H1 (cell line): Measurements from ENCODE around the gene CACNA2D1. TPM values are rescaled to one million over a fixed set of nuclear protein-coding genes. Genes with fewer than 3 reads are reported as not detected.

Experiments
- CTCF ChIA-PET: fragments of 300-600 bp; sonication (Branson Sonifier 250); formaldehyde crosslinking; loops from one replicate; lab custom pipeline; 2021; ENCODE audit not compliant: partially characterized antibody; lab: Charles Lee
- POLR2A ChIA-PET: fragments of 300-600 bp; sonication (Branson Sonifier 250); formaldehyde crosslinking; loops from one replicate; lab custom pipeline; 2021; ENCODE audit warnings: inconsistent platforms; ENCODE audit not compliant: partially characterized antibody; lab: Charles Lee
- DNase-seq, 2 experiments: peaks; one replicate each; pipeline versions ENCODE4 v3.0.0 to v3.0.0-alpha.2; 2010 to 2022; ENCODE audit warnings: low spot score in 2 of 2, low read depth in 1 of 2, mixed read lengths in 1 of 2
- FAIRE-seq: peaks from 2 replicates; lab custom pipeline; 2011; peaks lifted over from hg19 to GRCh38; lab: Jason Lieb, UNC
- H2AFZ ChIP-seq: 2 replicates; pipeline ENCODE4 v1.8.1; 2012; ENCODE audit warnings: low read length, inconsistent platforms
- H2AK5ac ChIP-seq: 2 replicates; pipeline ENCODE4 v1.6.1; 2013; ENCODE audit warnings: low read depth, low read length
- H2BK120ac ChIP-seq: replicated peaks from 2 replicates; pipeline ENCODE3; 2013; ENCODE audit warnings: low read depth, low read length, inconsistent platforms
- H2BK12ac ChIP-seq: 2 replicates; pipeline ENCODE4 v1.6.1; 2013; ENCODE audit warnings: low read depth, low read length
- H2BK15ac ChIP-seq: 2 replicates; pipeline ENCODE4 v1.6.1; 2013; ENCODE audit warnings: low read length
- H2BK20ac ChIP-seq: 2 replicates; pipeline ENCODE4 v1.6.1; 2013; ENCODE audit warnings: low read length
- H2BK5ac ChIP-seq: 2 replicates; pipeline ENCODE4 v1.6.1; 2013; ENCODE audit warnings: low read depth, low read length
- H3K14ac ChIP-seq: 2 replicates; pipeline ENCODE4 v1.6.1; 2013; ENCODE audit warnings: inconsistent platforms; ENCODE audit not compliant: insufficient read length
- H3K18ac ChIP-seq: 2 replicates; pipeline ENCODE4 v1.6.1; 2013; ENCODE audit warnings: low read length; ENCODE audit errors: extremely low read depth
- H3K23ac ChIP-seq: 2 replicates; pipeline ENCODE4 v1.6.1; 2013; ENCODE audit warnings: inconsistent platforms; ENCODE audit not compliant: insufficient read length
- H3K23me2 ChIP-seq: 2 replicates; pipeline ENCODE4 v1.6.1; 2013; ENCODE audit warnings: low read depth, low read length
- H3K27ac ChIP-seq: 2 replicates; pipeline ENCODE4 v1.6.1; 2011; ENCODE audit warnings: low read depth, low read length, inconsistent platforms
- H3K27me3 ChIP-seq, 4 experiments: replicated peaks in 1 of 4; 1 replicate in 1 of 4; 2 replicates in 3 of 4; pipeline versions ENCODE4 v1.6.1 to v1.8.1; 2011 to 2013; ENCODE audit warnings: low read length in 3 of 4, mild to moderate bottlenecking in 3 of 4, inconsistent platforms in 2 of 4, mixed read lengths in 2 of 4, moderate library complexity in 1 of 4; ENCODE audit not compliant: control insufficient read depth in 3 of 4, insufficient read depth in 3 of 4; ENCODE audit errors: extremely low read depth in 1 of 4
- H3K36me3 ChIP-seq, 4 experiments: 2 replicates each; pipeline versions ENCODE4 v1.6.1 to v1.8.1; 2011 to 2013; ENCODE audit warnings: mild to moderate bottlenecking in 4 of 4, low read length in 3 of 4, moderate library complexity in 2 of 4, control low read depth in 1 of 4, inconsistent platforms in 1 of 4; ENCODE audit not compliant: insufficient read depth in 4 of 4, control insufficient read depth in 2 of 4
- H3K4ac ChIP-seq: replicated peaks from 2 replicates; pipeline ENCODE3; 2013; ENCODE audit warnings: low read length, low read depth, mixed read lengths, inconsistent platforms; ENCODE audit not compliant: insufficient read length
- H3K4me1 ChIP-seq, 4 experiments: replicated peaks in 1 of 4; 1 replicate in 1 of 4; 2 replicates in 3 of 4; pipeline versions ENCODE4 v1.6.1 to v1.8.1; 2011 to 2013; ENCODE audit warnings: low read length in 3 of 4, inconsistent platforms in 2 of 4, mixed read lengths in 1 of 4; ENCODE audit not compliant: insufficient read depth in 4 of 4, control insufficient read depth in 3 of 4
- H3K4me2 ChIP-seq, 2 experiments: 2 replicates each; pipeline versions ENCODE4 v1.6.1 to v1.8.1; 2011 to 2013; ENCODE audit warnings: low read depth in 2 of 2, low read length in 2 of 2, control low read depth in 1 of 2, inconsistent platforms in 1 of 2, mild to moderate bottlenecking in 1 of 2; ENCODE audit not compliant: insufficient read depth in 1 of 2
- H3K4me3 ChIP-seq, 4 experiments: fragments of 200-600, 300-600 bp in 1 of 4; sonication (generic), shearing (Covaris generic), sonication (Bioruptor Twin) in 1 of 4; 2 replicates each; pipeline versions ENCODE4 v1.5.1 to v1.8.1; 2011 to 2016; ENCODE audit warnings: low read length in 4 of 4, low read depth in 3 of 4, control low read depth in 2 of 4, inconsistent platforms in 2 of 4, mild to moderate bottlenecking in 2 of 4, mixed read lengths in 1 of 4, moderate library complexity in 1 of 4; ENCODE audit not compliant: insufficient read depth in 2 of 4; ENCODE audit errors: extremely low read depth in 1 of 4
- H3K56ac ChIP-seq: replicated peaks from 2 replicates; pipeline ENCODE3; 2013; ENCODE audit warnings: low read depth, mild to moderate bottlenecking, mixed read lengths, low read length, inconsistent platforms; ENCODE audit not compliant: insufficient read length
- H3K79me1 ChIP-seq: 2 replicates; pipeline ENCODE4 v1.6.1; 2013; ENCODE audit warnings: low read depth, low read length, control low read depth
- H3K79me2 ChIP-seq, 2 experiments: 2 replicates each; pipeline versions ENCODE4 v1.6.1 to v1.8.1; 2012 to 2013; ENCODE audit warnings: low read length in 2 of 2, mild to moderate bottlenecking in 2 of 2, inconsistent platforms in 1 of 2; ENCODE audit not compliant: insufficient read depth in 2 of 2, control insufficient read depth in 1 of 2
- H3K9ac ChIP-seq, 4 experiments: replicated peaks in 1 of 4; 1 replicate in 1 of 4; 2 replicates in 3 of 4; pipeline versions ENCODE4 v1.6.1 to v1.8.1; 2011 to 2013; ENCODE audit warnings: low read depth in 3 of 4, low read length in 3 of 4, control low read depth in 2 of 4, mild to moderate bottlenecking in 2 of 4, moderate library complexity in 2 of 4, inconsistent platforms in 1 of 4; ENCODE audit errors: extremely low read depth in 1 of 4
- H3K9me3 ChIP-seq, 2 experiments: 2 replicates each; pipeline versions ENCODE4 v1.6.1 to v1.8.1; 2012 to 2013; ENCODE audit warnings: mild to moderate bottlenecking in 2 of 2, moderate library complexity in 2 of 2, control low read depth in 1 of 2, inconsistent platforms in 1 of 2, low read depth in 1 of 2, low read length in 1 of 2, mixed read lengths in 1 of 2; ENCODE audit not compliant: insufficient read depth in 2 of 2
- H4K20me1 ChIP-seq, 2 experiments: replicated peaks in 1 of 2; 2 replicates each; pipeline versions ENCODE3 to v1.8.1; 2011 to 2013; ENCODE audit warnings: inconsistent platforms in 2 of 2, low read length in 2 of 2, mild to moderate bottlenecking in 1 of 2; ENCODE audit not compliant: insufficient read depth in 2 of 2, control insufficient read depth in 1 of 2
- H4K5ac ChIP-seq: 2 replicates; pipeline ENCODE4 v1.6.1; 2013; ENCODE audit warnings: low read length, low read depth, mixed read lengths, inconsistent platforms; ENCODE audit not compliant: insufficient read length
- H4K8ac ChIP-seq: 2 replicates; pipeline ENCODE4 v1.8.0; 2013; ENCODE audit warnings: mild to moderate bottlenecking, moderate library complexity, low read length, inconsistent platforms; ENCODE audit not compliant: insufficient read depth; ENCODE audit errors: extremely low read depth
- H4K91ac ChIP-seq: replicated peaks from 2 replicates; pipeline ENCODE3; 2013; ENCODE audit warnings: low read length, mixed read lengths, inconsistent platforms; ENCODE audit not compliant: insufficient read length
- BCL11A ChIP-seq, 2 experiments: IDR thresholded peaks; one replicate each; pipeline ENCODE4 v1.6.1; 2011; ENCODE audit warnings: low read depth in 2 of 2, low read length in 2 of 2, mild to moderate bottlenecking in 2 of 2
- EGR1 ChIP-seq: IDR thresholded peaks from 2 replicates; pipeline ENCODE4 v1.6.1; 2011; ENCODE audit warnings: low read depth, low read length, borderline replicate concordance
- GTF2F1 ChIP-seq: IDR thresholded peaks from 2 replicates; pipeline ENCODE4 v1.6.1; 2012; ENCODE audit warnings: low read depth, low read length, improper control_type of control experiment, borderline replicate concordance
- HDAC2 ChIP-seq, 2 experiments: fragments of 300-600 bp in 1 of 2; sonication (generic) in 1 of 2; IDR thresholded peaks; 2 replicates each; pipeline ENCODE4 v1.6.1; 2011 to 2012; ENCODE audit warnings: low read depth in 2 of 2, low read length in 2 of 2, mild to moderate bottlenecking in 2 of 2, moderate library complexity in 2 of 2, borderline replicate concordance in 1 of 2, inconsistent platforms in 1 of 2
- KDM5A ChIP-seq: fragments of 200-600 bp; IDR thresholded peaks from 2 replicates; pipeline ENCODE4 v1.7.1; 2012; ENCODE audit warnings: mild to moderate bottlenecking, low read length, inconsistent platforms, mixed read lengths
- MAFK ChIP-seq: IDR thresholded peaks from 2 replicates; pipeline ENCODE4 v1.6.1; 2012; ENCODE audit warnings: low read depth, mild to moderate bottlenecking, improper control_type of control experiment, low read length
- NRF1 ChIP-seq: IDR thresholded peaks from 2 replicates; pipeline ENCODE4 v1.6.1; 2011; ENCODE audit warnings: mild to moderate bottlenecking, low read depth, low read length, improper control_type of control experiment
- SP4 ChIP-seq: IDR thresholded peaks from 2 replicates; pipeline ENCODE4 v1.6.1; 2012; ENCODE audit warnings: low read length, inconsistent platforms
- TAF1 ChIP-seq: IDR thresholded peaks from 2 replicates; pipeline ENCODE4 v1.6.1; 2011; ENCODE audit warnings: mild to moderate bottlenecking, low read depth, low read length
- TEAD4 ChIP-seq: IDR thresholded peaks from 2 replicates; pipeline ENCODE4 v1.6.1; 2012; ENCODE audit warnings: low read depth, low read length, inconsistent platforms, mixed read lengths
- ZNF274 ChIP-seq: IDR thresholded peaks from 2 replicates; pipeline ENCODE4 v1.7.0; 2012; ENCODE audit warnings: low read length, borderline replicate concordance; ENCODE audit errors: extremely low read depth
- WGBS, 2 experiments: shearing (Covaris generic) in 1 of 2; methylation state at CpG; one replicate each; pipeline versions ENCODE4 v1.1.6 to v1.1.7; 2013 to 2015; ENCODE audit warnings: low lambda C conversion rate in 2 of 2, mixed read lengths in 2 of 2, inconsistent platforms in 1 of 2, low coverage in 1 of 2, missing lambda C conversion rate in 1 of 2; ENCODE audit not compliant: insufficient replicate concordance in 2 of 2, insufficient coverage in 1 of 2, insufficient read length in 1 of 2; ENCODE audit errors: extremely low coverage in 1 of 2, missing lambda C conversion rate in 1 of 2; 5-methylcytosine and 5-hydroxymethylcytosine counted together
- polyA plus RNA-seq, 7 experiments: library from polyadenylated mRNA; depleted of rRNA in 3 of 7; stranded (reverse) in 5 of 7; unstranded in 2 of 7; fragments of >200 nt in 5 of 7; fragments of 200-250 nt in 2 of 7; gene quantifications; 1 replicate in 5 of 7; 2 replicates in 1 of 7; 4 replicates in 1 of 7; pipeline versions ENCODE4 v1.2.1 to v1.2.3, GENCODE V29; 2011 to 2013; ENCODE audit warnings: missing spikeins in 2 of 7, mixed read lengths in 2 of 7
- total RNA-seq: library from RNA; stranded (reverse); fragmentation: NEBNext Ultra II Directional; extraction: Animal tissue kit (Norgen Biotek cat#: 25700); gene quantifications from 2 replicates; pipeline ENCODE4 v1.2.1, GENCODE V29; 2021
- TF ChIP-seq, protein P1 (sequence below), 3 experiments: IDR thresholded peaks; 1 replicate in 2 of 3; 2 replicates in 1 of 3; pipeline versions ENCODE4 v1.5.1 to v1.6.1; 2011; ENCODE audit warnings: low read length in 3 of 3, mild to moderate bottlenecking in 3 of 3, inconsistent platforms in 2 of 3, low read depth in 1 of 3, moderate library complexity in 1 of 3; ENCODE audit not compliant: insufficient read depth in 1 of 3; ENCODE audit errors: control extremely low read depth in 1 of 3

CACNA2D1 gene
- total and polyA plus RNA-seq, 2 of the 8 experiments (the other 6 are each of a cell fraction or from before 2014, with no cell fraction given) = 4.3 to 27.3 TPM

DNA sequence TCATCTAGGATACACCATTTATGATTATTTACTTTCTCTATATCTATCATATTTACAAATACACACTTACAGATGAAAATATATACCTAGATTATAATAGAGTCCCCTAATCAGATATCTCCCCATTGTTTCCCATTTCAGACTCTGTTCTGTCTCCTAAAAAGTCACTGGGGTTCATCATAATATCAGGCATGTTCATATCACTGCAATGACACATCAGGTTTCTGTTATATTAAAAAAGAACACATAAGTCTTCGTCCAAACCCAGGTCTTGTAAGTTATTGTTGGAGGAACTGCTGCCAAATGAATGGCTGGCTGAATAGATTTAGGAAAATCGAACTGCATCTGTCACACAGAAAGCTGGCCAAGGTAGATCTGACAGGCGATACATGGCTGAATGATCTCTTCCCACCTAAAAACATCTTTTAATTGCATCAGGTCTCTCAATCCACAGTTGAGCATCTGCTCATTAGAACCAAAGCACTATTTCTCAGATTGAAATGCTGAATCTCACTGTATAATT, 178.7 kb downstream of the CACNA2D1 start:
- POLR2A ChIA-PET = no interaction called here
- Histone ChIP-seq H2BK120ac (no peak overlapping the region), H3K4me2 (no peak overlapping the region), H3K23me2 (no peaks in the 10 kb centered on the region), H2AK5ac (no peak overlapping the region), H2BK5ac (no peak overlapping the region), H3K23ac (no peak overlapping the region), H3K79me2 (no peaks in the 10 kb centered on the region), H3K56ac (no peak overlapping the region), H3K14ac (no peak overlapping the region), H3K4ac (no peak overlapping the region), H3K36me3 (no peaks in the 10 kb centered on the region), H2BK15ac (no peak overlapping the region), H3K9ac (no peak overlapping the region), H3K9me3 (no peaks in the 10 kb centered on the region), H2BK20ac (no peak overlapping the region), H2AFZ (no peak overlapping the region), H3K4me3 (no peak overlapping the region), H3K27ac (no peak overlapping the region), H2BK12ac (no peak overlapping the region), H3K79me1 (no peaks in the 10 kb centered on the region), H4K20me1 (no peaks in the 10 kb centered on the region), H4K8ac (no peak overlapping the region), H4K5ac (no peak overlapping the region), H3K4me1 (no peaks in the 10 kb centered on the region; a peak in 1 of 7 replicates), H3K18ac (no peak overlapping the region), H3K27me3 (peaks cover 0 to under 1% (median 0%) of the 10 kb centered on the region in 4 experiments; a peak in 1 of 7 replicates), H4K91ac (no peak overlapping the region)
- CTCF ChIA-PET = no interaction called here
- 79% methylated on average over 3 of the region's 3 CpGs; no CpG with 5 or more reads in 1 of the 2 experiments for WGBS, 2 experiments
- DNase-seq (no peak), FAIRE-seq (no peak)
- TF ChIP-seq TEAD4 (no peak), TAF1 (no peak), SP4 (no peak), MAFK (no peak), BCL11A (IDR thresholded peaks at IDR 0.05; ENCODE audit: low read depth in 2 of 2, low read length in 2 of 2) (no peak), GTF2F1 (no peak), KDM5A (no peak), ZNF274 (no peak), EGR1 (no peak), NRF1 (no peak), HDAC2 (IDR thresholded peaks at IDR 0.05; ENCODE audit: borderline replicate concordance in 1 of 2, low read depth in 2 of 2, low read length in 2 of 2) (no peak)
- TF ChIP-seq, protein P1, sequence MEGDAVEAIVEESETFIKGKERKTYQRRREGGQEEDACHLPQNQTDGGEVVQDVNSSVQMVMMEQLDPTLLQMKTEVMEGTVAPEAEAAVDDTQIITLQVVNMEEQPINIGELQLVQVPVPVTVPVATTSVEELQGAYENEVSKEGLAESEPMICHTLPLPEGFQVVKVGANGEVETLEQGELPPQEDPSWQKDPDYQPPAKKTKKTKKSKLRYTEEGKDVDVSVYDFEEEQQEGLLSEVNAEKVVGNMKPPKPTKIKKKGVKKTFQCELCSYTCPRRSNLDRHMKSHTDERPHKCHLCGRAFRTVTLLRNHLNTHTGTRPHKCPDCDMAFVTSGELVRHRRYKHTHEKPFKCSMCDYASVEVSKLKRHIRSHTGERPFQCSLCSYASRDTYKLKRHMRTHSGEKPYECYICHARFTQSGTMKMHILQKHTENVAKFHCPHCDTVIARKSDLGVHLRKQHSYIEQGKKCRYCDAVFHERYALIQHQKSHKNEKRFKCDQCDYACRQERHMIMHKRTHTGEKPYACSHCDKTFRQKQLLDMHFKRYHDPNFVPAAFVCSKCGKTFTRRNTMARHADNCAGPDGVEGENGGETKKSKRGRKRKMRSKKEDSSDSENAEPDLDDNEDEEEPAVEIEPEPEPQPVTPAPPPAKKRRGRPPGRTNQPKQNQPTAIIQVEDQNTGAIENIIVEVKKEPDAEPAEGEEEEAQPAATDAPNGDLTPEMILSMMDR (IDR thresholded peaks at IDR 0.05; ENCODE audit: control extremely low read depth in 1 of 3, insufficient read depth in 1 of 3, low read depth in 1 of 3, low read length in 3 of 3) = no peak
